Measurements from ENCODE around the gene FBXL3.

FBXL3 gene, protein sequence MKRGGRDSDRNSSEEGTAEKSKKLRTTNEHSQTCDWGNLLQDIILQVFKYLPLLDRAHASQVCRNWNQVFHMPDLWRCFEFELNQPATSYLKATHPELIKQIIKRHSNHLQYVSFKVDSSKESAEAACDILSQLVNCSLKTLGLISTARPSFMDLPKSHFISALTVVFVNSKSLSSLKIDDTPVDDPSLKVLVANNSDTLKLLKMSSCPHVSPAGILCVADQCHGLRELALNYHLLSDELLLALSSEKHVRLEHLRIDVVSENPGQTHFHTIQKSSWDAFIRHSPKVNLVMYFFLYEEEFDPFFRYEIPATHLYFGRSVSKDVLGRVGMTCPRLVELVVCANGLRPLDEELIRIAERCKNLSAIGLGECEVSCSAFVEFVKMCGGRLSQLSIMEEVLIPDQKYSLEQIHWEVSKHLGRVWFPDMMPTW

DNA sequence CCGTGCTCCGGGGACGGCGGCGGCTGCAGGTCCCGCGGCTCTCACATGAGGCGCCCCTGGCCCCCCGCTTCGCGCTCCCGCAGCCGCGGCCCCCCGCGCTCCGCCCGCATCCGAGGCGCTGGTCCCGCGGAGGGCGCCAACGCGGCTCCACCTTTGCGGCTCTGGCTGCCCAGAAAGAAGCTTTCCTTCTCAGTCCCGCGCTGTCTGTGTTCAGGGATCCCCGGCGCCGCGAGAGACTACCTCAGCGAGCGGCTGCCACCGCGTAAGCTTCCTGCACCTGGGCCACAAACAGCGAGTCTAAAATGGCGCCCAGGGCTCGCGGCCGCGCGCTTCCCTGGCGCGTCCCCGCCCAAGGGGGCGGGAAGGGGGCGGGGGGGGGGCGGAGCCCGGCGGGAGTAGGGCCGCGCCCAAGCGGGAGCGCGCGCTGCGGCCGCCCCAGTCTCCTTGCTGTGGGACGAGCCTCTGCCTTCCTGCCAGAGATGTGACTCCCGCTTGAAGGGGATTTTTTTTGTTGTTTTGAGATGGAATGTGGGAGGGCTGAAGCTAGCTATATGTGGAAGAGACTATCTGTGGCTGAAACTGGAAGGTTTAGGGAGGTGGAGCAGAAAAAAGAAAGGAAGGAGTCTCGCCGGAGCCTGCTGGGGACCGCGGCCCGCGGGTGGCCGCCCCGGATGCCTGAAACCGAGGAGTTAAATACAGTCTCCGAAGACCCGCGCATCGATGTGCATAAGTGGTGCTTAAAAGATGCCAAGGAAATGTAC, at the start of gene FBXL3:
FBXL3 (minus strand) TSS at position 299 of the 761 bp plus-strand sequence. CDS start 5,299 bp downstream, outside the sequence.
- peak; percentile 83 for DNase-seq

DNA sequence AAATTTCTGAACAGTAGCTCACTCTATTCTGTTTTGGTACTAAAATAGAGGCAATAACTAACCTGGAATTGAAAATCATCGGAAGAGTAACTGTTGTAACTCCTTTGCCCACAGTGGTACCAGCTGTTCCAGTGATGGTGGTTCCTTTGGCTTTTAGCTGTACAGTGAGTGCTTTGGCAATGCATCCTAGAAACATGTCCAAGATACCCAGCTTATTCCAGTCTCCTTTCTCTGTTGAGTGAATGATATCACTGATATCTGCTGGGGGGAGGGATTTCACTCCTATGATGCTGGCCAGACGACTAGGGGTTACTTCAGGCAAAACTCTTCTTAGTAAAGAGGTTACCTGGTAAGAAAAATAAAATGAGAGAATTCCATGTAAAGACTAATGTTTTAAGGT, 40.6 kb upstream of the FBXL3 start:
- no peak for DNase-seq

DNA sequence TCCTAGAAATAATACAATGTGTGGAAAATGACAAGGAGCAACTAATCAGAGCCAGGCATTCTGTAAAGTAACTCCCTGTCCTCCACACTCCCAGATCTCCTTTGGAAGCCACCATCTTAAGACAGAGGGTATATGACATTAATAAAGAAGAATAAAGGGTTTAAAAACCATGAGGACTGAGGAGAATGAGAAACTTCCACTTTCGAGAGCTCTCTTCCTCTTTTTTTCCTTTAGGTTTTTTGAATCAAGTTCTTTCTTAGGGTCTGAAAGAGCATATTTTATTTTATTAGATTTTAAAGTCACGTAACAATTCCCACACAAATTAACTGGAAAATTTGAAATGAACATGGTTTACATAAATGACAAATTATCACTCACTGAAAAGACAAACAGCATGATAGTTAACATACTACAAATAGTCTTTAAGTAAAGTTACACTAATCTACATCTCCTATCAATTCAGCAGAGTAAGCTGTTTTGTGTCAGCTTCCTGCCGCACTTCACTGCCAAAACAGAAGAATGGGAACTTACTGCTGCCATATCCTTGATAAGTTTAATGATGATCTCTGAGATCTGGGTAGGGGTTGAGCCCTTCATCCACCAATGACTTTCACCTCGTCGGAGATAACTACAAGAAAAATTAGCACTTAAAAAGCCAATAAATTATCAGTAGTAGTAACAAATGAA, 38.6 kb upstream of the FBXL3 start:
- DNase-seq: no peak

DNA sequence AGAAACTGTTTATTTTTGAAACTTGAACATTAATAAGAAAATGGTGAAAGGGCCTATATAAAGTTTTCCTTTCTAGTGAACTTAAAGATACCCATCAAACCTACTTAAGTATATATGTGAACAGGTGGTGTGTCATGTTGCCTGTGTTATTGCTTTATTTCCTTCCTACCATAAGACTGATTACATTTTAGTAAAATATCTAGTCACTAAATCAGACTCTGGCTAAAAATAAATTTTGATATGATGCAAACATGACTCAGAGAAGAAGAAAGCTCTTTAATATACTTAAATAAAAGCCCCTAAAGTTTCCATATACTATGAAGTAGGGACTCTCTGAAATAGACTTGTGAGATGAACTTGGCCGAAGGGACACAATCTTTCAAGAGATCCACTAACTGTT, 35.1 kb upstream of the FBXL3 start:
- DNase-seq: no peak

DNA sequence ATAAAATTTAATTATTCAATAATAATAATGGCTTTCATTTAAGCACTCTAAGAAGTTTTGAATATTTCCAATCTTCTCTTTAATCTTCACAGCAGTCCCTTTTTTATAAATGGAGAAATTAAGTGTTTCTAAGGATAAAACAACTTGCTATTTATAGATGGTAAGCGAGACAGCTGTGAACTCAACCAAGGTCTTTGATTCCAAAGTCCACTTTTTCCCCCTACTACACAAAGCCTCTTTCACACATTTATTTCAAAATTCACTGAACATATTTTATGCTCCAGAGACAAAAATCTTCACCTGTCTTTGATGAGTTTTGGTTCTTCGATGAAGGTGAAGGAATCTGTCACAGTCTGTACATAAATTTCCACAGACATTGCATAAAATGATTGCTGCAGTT, 34.4 kb upstream of the FBXL3 start:
- no peak for DNase-seq

DNA sequence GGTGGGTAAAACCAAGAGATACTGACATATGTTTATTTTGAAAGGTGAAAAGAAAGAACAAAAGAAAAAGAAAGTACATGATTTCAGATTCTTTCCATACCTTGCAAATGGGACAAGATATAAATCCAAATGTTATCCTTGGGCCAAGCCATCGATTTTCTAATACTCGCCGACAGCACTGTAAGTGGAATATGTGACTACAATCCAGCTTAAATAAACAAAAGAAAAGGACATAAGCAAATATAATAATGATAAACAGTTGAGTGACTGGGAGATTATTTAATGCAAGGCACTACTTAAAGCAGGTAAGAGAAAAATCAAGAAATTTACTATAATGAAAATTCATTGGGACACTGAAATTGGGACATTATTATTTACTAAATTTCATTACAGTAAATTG, 29.9 kb upstream of the FBXL3 start:
- DNase-seq: no peak

DNA sequence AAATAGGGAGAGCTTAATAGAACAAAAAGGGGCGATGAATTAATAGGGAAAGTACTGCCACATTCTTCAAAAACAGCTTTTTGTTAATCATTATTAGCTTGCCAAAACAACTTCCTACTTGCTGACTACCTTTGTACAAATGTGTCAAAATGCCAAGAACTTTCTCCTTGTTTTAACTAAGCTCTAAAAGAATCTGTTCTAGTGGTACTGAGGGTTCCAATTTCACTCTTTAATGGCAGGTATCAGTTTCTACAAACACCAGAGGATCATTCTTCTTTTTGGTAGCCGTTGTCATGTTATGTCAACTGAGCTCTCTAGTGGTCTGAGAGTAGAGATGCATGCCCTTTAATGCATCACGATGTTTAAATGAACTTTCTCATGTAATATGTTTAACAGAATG, 29.4 kb upstream of the FBXL3 start:
- DNase-seq: no peak

DNA sequence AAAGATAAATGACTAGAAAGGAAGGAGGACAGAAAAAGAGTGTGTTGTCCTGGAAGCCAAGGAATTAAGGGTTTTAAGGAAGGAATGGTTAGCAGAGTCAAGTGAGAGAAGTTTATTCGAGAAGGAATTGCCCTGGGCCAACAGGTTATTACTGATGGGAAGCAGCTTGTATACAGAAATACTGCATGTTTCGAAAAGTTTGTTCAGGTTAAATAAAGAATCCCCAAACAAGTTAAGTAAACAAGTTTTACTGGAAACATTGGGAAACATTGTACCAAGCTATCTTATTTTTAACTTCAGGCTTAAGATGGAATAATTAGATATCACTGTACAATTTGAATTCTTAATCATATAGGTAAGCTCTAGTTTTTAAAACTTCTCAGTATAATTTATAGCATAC, 28.2 kb upstream of the FBXL3 start:
- DNase-seq: no peak

DNA sequence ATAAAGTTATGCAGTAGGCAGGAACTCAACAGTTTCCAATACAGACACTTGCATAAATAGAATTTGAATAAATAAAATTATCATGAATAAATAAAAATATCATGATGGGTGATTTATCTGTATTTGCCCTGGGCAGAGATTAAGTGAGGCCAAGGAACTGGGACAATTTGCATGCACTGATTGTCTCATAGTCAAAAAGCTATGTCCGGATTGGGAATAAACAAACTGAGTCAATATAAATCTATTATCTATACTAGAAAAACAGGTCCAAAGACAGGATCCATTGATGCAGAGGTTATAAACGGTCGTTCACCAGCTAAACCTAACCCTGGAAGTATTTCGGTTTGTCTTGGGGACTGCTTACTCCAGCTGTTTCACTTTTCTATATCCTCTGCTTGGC, 26.2 kb upstream of the FBXL3 start:
- DNase-seq: no peak

DNA sequence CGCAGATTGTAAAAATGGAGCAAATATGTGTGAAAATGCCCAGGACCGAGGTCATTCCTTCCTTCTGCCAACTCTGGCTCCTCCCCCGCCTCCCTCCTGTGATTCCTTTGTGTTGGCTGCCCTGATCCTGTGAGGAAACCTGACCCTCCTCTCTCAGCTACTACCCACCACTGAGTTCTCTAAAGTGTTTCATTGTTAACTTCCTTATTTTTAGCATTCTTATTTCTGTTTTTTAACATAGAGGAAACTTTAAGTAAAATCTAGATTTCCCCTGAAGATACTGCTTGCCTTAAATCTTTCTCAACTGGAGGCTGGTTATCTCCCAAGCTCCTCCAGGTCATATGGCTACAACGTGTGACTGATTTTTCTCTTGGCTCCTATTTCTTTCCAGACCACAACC, 21.7 kb upstream of the FBXL3 start:
- DNase-seq: peak; percentile 41

DNA sequence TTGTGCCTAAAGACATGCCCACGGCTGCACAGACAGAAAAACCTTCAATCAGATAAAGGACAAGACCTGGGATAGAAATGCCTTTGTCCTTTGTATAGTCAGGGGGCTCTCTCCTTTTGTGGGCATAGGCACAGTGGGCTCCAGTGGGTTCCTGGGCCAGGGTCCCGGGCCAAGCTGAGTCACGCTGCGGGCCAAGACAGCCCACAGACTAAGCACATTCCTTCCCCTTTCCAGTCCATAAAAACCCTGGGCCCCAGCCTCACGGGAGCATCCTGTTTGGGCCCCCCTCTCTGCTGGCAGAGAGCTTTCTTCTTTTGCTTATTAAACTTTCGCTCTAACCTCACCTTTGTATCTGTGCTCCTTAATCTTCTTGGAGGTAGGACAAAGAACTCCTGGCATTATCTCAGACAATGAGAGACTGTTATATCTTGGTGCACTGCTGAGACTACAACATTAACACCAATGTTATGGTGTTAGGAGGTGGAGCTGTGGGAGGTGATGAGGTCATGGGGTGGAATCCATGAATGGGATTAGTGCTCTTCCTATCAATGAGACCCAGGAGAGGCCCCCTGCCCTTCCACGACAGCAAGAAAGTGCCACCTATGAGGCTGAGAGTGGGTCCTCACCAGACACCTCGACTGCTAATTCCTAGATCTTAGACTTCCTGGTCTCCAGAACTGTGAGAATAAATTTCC, 20.8 kb upstream of the FBXL3 start:
- no peak for DNase-seq

DNA sequence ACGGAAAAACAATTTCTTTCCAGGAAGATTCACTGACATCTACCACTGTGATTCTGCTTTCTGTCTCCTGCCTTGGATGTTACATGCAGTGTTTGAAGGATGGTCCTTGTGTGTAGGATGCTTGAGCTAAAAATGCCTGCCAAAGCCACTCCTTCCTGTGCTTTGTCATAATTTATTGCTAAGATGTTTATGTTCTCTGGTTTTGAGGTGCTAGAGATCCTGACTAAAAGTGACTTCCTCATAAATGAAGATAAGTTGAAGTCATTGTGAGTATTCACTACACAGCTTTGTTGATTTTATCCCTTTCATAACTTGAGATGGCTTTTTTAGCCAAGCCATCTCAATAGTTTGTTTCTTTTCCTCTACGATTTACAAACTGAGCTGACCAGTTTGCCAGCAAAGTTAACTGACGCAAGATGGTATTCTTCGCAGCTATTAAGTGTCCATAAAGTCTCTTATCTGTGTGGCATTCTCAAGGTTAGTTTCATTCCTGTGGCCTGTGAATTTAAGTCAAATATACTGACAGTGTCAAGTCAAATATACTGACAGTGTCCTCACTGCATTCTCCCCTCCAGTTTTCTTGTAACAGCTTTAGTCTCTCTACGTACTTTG, 15.7 kb upstream of the FBXL3 start:
- DNase-seq: peak; percentile 68

DNA sequence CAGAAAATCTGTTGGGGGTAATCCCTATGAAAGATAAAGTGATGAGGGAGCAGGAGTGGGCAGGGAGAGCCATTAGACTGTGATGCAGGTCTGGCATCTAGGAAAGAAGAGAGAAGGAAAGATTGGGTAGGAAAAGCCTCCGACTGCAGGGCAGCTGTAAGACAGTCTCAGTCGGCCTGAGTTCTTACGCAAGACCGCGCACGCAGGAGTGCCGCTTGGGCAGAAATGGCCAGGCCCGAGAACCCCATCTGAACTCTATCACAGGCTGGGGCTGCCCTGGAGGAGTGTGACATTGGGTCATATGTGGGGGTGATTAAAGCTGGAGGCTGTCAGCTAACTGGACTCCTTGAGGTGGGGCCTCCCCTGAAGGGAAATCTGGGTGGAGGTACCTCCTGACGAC, 13.9 kb upstream of the FBXL3 start:
- DNase-seq: no peak

DNA sequence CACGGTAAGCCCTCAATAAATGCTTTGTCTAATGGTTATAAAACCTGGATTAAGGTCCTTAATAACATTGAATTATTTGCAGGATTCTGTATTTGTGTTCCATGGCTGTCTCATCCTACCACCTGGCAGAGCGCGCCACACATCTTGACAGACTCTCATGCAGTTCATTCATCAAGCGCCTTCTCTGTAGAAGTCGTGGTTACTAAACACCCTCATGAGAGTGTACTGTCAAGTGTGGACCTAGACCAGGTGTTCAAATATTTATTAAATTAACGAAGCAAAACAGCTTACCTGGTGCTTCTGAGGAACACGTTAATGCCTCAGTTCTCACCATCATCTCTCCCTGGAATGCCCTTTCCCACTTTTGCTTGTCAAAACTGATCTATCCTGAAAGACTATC, 13.1 kb upstream of the FBXL3 start:
- DNase-seq: no peak

DNA sequence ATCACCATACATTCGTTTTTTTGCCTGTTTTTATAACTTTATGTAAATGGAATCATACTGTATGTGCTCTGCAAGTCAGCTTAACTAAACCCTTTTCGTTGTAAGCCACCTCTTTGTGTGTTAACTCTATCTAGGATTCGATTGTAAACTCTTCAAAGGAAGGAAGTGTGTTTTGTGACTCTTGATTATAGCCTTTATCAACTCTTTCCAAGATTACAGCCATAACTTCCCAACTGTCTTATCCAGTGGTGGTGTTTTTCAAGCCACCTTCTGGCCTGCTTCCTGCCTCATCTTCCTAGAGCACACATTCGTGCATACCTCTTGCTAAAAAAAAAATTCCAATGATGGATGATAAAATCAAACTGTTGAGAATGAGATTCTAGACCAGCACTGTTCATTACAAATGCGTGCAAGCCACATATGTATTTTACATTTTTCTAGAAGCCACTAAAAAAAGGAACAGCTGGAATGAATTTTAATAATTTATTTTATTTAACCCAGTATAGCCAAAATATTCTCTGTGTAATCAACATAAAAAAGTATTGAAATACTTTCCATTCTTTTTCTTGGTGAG, 12.0 kb upstream of the FBXL3 start:
- no peak for DNase-seq

DNA sequence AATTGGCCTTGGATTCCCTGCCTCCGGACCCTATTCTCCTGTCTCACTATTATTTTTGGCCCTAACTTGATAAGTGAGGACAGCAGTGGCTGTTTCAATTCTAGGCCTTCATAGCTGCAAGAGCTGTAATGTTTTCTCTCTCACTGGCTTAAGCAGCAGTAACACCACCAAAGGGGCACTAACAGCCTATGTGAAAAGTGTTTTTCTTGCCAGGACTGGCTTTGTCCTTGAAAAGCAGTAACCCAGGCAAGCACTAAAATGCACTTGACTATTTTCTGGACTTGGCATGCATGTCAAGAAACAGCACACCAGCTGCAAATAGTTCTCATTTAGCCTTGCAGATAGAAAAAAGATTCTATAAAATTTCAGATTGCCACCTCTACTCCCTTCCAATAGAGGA, 9.3 kb upstream of the FBXL3 start:
- no peak for DNase-seq

DNA sequence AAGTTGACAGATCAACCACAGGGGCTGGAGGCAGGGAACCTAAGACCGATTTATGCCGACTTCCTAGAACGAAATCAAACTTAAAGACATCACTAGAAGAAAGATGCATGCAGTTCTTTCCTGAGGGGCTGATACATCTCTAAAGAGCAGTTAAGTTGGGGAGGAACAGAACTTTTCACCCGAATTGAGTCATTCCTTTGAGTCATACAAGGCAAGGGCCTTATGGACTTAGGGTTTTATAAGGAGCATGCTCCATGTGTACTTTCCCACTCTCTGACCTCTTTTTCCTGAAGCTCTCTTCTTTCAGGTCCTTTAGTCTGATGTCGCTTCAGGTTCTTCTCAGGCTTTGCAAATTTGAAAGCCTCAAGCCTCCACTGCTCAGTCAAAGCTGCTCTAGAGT, 7.9 kb upstream of the FBXL3 start:
- DNase-seq: no peak

DNA sequence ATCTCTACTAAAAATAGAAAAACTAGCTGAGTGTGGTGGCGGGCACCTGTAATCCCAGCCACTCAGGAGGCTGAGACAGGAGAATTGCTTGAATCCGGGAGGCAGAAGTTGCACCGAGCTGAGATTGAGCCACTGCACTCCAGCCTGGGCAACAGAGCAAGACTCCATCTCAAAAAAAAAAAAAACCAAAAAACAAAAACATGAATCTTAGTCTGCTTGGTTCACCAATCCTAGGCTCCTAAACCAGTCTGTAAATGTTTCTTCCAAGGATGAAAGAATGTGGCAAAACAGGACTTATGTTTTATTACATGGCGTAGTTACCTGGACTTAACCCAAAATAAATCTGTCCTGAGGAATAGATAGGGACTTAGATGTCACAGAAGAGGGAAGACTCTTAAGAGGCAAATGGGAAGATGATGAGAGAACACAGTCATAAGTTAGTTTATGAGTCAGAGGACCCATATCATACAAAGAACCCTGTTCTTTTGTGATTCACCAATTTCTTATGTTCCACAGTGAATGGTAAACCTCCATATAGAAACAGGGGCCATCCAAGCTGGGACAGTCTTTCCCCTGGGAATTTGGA, 6.9 kb upstream of the FBXL3 start:
- DNase-seq: no peak

DNA sequence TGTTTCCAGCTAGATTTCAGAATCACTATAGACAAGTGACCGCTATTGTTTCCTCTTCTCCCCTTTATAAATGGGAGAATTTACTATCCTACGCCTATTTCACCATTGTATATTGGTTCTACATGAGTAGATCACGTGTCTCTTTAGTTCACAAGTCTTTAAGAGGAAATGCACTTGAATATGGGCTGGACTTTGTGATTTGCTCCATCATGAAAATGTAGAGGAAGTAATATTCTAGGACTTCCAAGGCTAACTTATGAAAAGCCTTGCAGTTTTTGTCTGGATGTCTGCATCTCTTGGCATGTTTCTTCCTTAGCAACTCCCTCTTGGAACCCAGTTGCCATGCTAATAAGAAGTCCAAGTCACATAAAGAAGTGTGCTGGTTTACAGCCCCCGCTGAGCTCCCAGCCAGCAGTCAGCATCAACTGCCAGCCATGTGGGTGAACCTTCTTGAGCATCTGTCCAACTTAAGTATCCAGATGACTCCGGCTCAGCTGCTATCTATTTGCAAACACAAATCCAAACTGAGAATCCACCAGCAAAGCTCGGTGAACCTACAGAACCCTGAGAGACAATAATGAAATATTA, 4.8 kb upstream of the FBXL3 start:
- no peak for DNase-seq

DNA sequence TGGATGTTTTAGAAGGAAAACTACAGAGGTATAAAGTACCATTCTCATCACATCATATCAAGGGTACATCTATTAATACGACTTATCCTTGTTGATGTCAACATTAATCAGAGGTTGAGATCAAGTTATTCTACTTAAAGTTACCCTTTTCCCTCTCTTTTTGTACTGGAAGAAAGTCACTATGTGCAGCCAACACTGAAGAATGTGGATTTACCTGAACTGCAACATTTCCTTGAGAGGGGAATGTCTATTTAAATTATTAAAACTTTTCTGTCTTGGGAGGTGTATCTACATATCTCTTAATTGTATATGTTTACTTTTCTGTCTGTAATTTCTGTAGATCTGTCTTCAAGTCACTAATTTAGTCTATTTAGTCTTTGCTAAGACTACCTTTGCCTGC, 2.5 kb upstream of the FBXL3 start:
- DNase-seq: no peak

DNA sequence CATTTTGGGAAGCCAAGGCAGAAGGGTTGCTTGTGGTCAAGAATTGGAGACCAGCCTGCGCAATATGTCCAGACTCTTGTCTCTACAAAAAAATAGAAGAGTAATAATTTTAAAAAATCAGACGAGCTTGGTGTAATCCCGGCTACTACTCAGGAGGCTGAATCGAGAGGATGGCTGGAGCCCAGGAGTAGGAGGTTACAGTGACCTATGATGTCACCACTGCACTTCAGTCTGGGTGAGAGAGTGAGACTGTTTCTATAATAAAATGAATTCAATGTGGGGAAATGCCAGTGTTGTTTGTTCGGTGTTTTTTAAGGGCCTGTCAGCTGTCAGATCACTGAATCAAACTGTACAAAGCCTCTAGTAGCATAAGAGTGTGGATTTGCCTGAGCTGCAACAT, 1.2 kb upstream of the FBXL3 start:
- DNase-seq: no peak

All from GDM1 (cell line).